Inflammatory macrophage treated with lipopolysaccharide for 1 hour (primary cell): Measurements from ENCODE around the gene SPCS2.
"Not testable (repeated sequence)": the region's sequence is repeated elsewhere in the genome, so short reads cannot be mapped to it uniquely, and the experiment has no call there.

Experiments used
- DNase-seq, 2 donors: peaks; one replicate each; pipeline ENCODE4 v3.0.0-alpha.2; 2020 to 2022

Gene SPCS2

DNA sequence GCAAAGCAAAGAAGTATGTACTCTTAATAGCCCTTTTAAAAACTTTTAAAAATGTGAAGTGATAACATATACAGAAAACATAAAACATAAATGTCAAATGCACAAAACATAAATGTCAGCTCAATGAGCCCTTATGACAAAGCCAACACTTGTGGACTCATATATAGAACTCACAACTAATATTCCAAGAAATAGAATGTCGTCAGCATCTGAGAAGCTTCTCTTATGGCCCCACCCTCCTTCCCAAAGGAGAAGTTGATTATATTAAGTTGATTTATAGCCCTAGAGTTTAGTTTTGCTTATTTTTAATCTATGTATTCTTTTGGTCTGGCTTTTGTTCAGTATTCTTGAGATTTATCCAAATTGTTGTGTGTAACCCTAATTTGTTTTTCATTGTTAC is 53.5 kb downstream of the SPCS2 start:
- DNase-seq = peak in 1 of 2 donors; percentile 59

GRCh38 chr11:75004215-75004614 is 55.1 kb downstream of the SPCS2 start:
- DNase-seq = no peak

- no peak for DNase-seq
Measured at GRCh38 chr11:75011357-75011756, 62.3 kb downstream of the SPCS2 start.

- no peak for DNase-seq
Measured at GRCh38 chr11:75011872-75012271, 62.8 kb downstream of the SPCS2 start.

- no peak for DNase-seq
Measured at GRCh38 chr11:75013051-75013450, 64.0 kb downstream of the SPCS2 start.

DNA sequence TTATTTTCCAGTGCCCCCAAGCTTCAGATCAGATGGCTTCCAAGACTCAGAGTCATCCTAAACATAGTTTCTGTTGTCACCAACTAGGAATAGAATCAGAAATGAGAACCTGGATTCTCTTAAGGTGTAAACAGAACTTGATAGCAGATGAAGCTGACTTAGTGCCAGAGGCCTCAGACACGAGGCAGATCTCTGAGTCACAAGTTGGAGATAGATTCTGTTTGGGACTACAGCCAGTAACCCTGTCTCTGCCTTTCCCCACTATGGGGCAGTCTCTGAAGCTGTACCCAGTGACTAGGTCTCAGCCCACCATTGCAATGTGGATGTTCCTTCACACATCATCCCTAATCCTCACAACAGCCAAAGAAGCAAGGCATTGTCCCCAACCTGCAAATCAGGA is 65.1 kb downstream of the SPCS2 start:
- no peak for DNase-seq

DNA sequence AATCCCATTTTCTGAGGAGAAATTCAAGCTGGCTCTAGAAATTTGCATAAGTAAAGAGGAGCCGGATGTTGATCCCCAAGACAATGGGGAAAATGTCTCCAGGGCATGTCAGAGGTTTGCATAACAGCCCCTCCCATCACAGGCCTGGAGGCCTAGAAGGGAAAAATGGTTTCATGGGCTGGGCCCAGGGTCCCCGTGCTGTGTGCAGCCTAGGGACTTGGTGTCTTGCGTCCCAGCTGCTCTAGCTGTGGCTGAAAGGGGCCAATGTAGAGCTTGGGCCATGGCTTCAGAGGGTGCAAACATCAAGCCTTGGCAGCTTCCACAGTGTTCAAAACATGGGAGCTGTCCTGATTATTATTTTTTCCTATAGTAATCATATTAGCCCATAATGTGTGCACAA is 70.1 kb downstream of the SPCS2 start:
- not testable (repeated sequence) for DNase-seq

- peak; percentile 8 to 56 for DNase-seq
Measured at GRCh38 chr11:75020328-75020727, 71.3 kb downstream of the SPCS2 start.

GRCh38 chr11:75022296-75022695 is 73.2 kb downstream of the SPCS2 start:
- no peak for DNase-seq

DNA sequence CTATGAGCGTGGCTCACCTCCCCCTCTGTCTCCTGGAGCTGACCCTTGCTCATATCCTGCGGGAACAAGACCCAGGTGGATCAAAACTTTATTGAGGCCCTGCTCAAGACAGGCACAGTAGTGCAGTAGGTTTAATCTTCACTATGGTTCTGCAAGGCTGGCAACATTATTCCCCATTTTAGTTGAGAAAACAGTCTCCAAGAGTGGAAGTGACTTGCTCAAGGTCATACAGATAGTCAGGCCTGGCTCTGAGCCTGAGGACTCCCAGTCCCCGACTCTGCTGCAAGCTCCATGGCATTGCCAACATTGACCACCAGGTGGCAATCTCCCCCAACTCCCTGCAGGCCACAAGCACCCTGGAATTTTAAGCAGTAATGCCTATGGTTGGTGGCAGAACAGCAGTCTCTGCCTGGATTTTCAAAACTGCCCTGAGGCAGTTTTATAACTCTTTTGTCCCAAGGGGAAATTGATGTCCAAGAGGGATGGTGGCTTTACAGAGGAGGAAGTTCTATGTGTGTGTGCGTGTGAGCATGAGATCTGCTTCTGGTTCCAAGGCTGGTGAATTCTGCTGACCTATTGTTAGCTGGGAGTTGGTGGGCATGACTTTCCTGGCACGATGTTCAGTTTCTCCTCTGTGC is 73.8 kb downstream of the SPCS2 start:
- peak; percentile 71 to 92 for DNase-seq

DNA sequence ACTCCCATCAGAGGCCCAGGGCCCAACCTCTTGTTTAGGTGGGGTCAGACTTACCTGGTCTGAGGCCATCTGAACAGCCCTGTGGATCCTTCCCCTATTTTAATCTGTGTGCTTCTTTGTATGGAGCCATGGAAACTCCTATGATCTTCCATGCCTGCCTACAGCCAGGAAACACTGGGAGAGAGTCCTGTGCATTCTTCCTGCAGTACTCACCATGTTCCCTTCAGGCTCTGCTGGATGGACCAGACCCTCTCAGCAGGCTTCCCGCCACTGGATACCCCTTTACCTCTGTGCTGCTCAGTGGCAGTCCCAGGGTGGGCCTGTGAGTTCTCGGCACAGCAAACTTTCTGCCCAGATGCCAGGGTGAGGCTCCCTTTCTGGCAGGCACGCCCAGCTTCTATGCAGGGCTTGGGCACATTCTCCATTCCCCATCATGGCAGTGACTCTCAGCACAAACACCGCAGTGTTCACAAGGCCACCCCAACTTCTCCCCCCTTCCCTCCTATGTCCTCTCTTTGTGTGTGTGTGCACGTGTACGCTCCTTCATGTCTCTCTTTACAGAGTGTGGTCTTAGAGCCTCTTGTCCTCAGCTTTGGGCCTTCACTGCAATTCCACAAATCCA is 74.5 kb downstream of the SPCS2 start:
- DNase-seq = no peak

DNA sequence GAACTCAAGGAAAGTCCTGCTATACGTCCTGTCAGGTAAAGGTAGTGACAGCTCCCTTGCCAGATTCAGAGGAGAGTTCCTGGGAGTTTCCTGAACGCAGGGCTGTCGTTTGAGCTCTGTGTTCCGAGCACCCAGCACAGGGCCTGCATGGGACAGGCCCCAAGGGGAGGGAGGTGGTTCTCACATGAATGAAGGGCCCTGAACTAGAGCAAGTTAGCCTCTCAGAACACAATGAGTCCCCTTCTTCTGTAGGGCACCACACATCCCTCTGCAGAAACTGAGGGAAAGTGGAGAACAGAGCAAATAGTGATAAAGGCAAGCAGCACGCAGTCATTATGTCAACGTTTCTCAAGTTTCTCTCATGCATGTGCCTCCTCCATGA is 75.0 kb downstream of the SPCS2 start:
- DNase-seq = no peak

DNA sequence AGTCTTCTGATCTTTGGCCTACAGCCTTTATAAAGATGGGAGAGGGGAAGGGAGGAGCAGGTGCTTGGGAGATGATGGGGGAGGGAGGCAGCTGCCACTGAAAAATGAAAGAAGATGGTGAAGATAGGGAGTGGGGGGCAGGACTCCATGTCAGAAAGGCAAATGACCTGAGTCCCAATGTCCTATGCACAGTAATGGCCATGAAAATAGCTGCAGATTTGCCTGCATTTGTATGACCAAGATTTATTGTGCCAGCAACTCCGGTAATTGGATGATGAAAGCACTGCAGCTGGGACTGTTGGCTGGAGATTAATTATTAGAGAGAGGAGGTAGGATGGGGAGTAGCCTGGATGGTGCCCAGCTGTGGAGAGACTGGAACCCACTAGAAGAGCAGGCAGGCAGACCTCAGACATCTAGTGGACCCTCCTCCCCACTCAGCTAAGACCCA is 75.7 kb downstream of the SPCS2 start:
- no peak for DNase-seq

- DNase-seq = no peak
Measured at GRCh38 chr11:75025561-75025960, 76.5 kb downstream of the SPCS2 start.

GRCh38 chr11:75028321-75028720 is 79.3 kb downstream of the SPCS2 start:
- DNase-seq = no peak
